GM19328 (cell line): ENCODE measurements around the gene CUBN.

Source experiments
- ATAC-seq: cut with Tn5 transposase; IDR thresholded peaks from one replicate; pipeline ENCODE4 v1.9.1; 2021; ENCODE audit warnings: mild to moderate bottlenecking, moderate library complexity; ENCODE audit not compliant: unreplicated experiment

CUBN gene

DNA sequence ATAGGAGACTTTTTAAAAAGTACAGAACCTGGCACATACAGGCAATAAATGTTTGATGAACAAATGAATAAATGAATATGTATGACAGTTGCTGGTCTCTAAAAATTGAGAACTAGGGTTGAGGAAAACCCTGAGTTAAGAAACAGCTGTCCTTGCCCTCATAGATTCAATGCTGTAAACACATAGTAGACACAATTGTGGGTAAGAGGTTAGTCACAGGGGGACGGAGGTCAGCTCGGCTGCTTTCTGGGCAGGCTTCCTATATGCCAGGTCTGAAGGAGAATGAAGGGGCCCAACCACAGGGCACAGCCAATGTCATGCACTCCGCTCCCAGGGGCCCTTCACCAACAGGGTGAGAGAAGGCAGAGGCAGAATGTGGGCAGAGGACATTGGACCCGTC lies 169.1 kb downstream of the CUBN start:
- no peak for ATAC-seq

DNA sequence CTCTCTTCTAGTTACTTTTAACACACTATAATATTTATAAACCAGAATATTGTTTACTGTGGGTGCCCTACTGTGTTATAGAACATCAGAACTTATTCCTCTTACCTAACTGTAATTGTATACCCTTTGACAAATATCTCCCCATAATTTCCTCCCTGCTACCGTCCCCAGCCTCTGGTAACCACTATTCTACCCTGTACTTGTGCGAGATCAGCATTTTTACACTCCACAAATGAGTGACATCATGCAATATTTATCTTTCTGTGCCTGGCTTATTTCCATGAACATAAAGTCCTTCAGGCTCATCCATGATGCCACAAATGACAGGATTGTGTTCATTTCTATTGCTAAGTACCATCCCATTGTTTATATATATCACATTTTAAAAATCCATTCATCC lies 172.6 kb downstream of the CUBN start:
- no peak for ATAC-seq

DNA sequence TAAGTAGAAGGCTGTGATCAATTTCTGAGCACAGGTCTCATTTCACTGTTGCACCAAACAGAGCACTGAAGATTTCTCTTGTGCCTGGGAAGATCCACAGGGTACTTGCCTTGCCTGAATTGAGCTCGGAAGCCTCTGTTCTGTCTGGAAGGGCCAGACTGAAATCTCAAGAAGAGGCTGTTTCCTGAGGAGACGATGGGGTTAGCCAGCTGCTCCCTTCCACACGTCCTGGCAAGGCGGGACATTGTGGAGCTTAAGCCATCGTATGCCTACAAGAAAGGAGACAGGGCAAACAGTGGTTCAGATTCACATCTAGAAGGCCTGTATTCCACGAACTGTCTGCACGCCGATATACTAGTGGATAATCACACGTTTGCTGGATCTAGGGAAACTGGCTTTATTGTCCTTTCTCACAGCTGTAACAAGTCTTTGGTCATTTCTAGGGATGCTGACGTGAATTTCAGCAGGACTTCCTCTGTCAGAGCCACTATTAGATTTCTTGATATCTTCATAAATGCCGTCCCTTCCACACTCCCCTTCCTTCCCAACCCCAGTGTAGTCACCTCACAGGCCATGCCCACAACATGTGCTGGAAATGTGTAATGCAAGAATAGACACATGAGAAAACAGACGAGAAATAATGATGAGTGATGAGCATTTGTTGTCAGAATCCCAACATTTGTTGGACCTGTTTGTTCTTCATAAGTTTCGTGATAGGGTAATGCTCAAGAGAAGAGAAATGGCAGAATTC lies 175.2 kb downstream of the CUBN start:
- no peak for ATAC-seq

DNA sequence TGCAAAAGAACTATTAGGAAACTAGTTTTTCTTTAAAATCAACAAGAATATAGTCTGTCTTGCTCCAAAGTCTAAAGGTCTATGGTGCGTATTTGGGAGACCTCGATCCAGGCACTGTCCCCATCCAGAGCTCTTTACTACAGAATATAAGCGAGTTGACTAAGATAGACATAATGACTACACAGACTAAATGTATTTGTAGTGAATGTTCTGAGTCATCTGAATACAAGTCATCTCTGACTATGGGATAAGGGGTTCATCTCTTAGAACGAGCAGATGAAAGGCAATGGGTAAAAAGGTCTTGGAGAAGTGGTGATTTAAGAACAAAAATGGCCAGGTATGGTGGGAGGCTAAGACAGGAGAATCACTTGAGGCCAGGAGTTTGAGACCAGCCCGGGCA lies 176.3 kb downstream of the CUBN start:
- ATAC-seq: no peak

DNA sequence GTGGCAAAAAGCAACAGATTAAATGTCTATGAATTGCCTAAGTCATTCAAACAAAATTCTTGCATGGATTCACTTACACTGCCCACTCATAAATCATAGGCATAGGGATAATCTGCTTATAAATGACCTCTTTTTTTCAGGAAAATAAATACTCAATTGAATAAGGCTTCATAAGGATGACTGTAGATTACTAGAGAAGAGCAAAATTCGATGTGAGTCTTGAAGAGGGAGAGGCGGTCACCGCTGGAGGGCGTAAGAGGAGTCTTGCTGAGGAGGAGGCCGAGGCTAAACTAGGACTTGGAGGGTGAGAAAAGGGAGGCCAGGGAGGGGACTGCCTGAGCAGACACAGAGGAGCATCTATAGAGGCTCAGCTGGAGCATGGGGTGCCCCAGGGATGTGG lies 177.0 kb downstream of the CUBN start:
- no peak for ATAC-seq

DNA sequence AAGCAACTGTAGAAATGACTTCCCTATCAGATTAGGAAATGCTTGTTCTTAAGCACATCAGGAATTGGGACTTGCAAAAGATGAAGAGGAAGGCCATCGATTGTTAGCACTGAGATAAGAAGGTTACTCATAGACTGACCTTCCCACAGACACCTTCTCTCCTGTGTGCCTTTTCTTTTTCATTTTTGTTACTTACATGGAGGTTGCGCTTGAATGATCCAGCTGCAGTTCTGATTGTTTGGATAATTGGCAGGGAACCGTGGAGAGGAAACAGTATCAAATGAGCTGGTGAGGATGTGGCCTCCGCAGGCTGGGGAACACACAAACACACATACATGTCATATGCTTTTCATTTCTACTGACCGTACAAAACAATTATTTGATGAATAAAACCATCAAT lies 177.5 kb downstream of the CUBN start:
- ATAC-seq: no peak

DNA sequence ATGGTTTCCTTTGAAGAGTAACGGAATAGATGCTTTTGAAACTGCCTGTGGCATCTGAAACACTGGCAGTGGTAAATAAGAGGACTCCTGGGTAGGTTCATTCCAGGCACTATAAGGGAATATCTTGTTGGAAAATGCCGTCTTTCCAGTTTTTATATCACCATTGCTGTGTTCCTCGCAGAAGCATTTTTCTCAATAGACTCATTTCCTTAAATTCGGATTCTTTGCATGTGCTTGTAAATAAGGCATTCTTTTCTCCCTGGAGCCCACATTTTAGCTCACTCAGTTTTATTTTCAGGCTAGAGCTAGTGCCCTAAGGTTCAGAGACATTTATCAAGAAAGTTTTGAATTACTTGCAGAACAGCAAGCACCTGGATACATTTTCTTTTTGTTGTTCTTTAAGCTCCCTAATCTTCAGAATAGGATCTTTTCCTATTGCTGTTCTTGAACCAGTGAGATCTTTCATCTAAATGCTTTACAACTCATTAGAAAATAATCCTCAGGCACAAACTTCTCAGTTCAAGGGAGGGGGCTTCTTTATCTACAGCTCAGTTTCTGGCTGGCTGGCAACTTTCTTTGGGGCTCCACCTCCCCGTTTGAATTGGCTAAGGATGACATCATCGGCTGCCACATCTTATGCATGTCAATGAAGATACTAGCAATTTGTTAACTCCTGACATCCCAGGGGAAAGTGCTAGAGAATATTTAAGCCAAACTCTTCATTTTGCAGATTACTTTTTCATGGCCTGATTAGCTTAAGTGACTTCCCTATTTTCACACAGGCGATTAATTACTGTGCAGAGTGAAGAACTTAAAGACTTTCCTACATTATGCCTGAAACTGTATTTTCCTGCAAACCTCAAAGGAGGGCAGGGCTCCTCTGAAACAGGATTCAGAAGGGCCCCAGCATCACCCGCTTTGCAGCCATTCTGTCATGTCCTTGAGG lies 178.7 kb downstream of the CUBN start:
- ATAC-seq: no peak

DNA sequence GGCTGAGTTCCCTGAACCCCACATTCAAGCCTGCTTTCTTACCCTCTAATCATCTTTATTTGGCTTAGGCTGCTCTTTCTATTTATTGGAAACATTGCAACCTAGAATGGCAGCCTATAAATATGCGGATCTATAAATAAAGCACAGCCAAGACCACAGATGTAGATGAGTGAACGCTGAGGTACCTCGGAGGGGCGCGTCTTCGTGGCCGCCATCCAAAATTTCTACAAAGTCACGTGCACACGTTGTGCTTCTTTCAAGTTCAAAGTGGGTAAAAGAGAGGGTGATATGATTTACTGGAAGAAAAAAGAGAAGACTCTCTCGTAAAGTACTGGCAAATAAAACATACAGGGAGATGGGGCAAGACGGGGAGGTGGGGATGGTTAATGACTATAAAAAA lies 179.8 kb downstream of the CUBN start:
- ATAC-seq: no peak

DNA sequence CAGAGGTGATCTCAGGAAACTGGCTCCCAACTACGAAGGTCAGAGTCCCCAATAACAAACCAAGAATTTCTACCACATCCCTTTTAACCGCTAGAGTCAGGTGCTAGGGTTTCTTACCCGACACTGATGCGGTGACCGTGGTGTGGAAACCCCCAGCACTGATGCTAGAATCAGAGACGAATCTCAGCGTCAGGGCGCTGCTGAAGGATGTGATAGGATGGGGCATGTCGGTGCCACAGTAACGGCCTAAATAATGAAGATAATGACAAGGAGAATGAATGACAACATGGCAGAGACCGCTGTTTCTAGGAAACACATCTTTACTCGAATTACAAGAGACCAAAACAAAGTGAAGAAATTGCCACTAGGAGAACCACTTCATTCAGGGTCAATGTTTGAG lies 181.2 kb downstream of the CUBN start:
- ATAC-seq: no peak

DNA sequence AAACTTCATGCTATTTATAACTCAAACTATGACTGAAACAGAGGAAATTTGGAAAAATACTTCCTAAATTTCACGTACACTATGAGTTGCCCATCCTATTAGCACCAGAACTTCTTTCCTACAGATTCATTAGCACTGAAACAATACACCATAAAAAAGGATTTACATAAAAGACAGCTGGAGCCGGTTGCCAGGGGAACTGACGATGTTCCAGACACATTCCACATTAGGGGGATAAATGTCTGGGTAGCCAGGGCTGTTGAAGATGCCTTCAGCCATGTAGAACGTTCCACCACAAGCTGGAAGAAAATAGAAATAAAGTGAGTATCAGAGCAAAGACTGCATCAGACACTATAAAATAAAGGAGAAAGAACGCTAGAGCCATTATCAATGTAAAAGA lies 182.5 kb downstream of the CUBN start:
- ATAC-seq: no peak

DNA sequence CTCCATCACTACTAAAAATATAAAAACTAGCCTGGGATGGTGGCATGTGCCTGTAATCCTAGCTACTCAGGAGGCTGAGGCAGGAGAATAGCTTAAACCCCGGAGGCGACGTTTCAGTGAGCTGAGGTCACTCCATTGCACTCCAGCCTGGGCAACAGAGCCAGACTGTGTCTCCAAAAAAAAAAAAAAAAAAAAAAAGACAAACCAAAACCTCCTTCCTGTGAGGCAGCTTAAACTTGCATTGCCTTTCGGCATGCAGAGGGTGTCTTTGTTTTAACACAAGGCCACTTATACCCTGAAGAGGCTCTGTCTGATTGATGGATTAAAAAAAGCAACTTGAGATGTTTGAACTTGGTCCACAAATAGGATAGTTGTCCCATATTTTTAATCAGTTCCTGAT lies 184.0 kb downstream of the CUBN start:
- ATAC-seq: no peak

DNA sequence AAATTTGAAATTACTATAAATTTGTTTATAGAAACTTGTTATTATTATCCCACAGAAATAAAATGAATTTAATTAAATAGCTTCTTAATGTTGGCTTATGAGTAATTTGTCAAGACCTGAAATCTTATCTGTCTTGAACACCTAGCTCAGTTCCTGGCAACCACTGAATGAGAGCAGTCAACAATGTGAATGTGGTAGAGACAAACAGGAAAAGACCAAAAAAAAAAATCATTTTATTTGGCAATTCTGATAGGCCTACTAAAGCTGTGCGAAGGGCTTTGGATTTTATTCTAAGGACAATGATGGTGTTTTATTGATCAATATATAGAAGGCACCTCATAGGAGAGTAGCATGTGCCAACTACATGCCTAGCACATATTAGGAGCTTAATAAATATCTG lies 184.6 kb downstream of the CUBN start:
- no peak for ATAC-seq

DNA sequence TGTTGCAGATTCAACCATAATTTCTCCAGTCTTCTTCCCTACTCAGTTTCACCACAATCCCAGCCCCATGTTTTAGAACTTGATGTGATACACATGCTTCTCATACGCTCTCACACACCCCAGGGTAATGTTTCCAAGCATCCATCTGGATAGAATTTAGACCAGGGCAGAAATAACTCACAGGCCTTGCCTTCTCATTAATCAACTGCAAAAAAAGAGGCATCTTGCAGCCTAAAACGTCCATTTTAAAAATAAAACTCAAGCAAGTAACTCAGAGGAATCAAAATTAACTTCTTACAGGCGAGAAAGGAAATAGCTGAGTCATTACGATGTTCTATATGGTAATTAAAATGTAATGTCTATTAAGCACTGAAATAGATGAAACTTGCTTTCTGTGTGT lies 185.2 kb downstream of the CUBN start:
- ATAC-seq: no peak

DNA sequence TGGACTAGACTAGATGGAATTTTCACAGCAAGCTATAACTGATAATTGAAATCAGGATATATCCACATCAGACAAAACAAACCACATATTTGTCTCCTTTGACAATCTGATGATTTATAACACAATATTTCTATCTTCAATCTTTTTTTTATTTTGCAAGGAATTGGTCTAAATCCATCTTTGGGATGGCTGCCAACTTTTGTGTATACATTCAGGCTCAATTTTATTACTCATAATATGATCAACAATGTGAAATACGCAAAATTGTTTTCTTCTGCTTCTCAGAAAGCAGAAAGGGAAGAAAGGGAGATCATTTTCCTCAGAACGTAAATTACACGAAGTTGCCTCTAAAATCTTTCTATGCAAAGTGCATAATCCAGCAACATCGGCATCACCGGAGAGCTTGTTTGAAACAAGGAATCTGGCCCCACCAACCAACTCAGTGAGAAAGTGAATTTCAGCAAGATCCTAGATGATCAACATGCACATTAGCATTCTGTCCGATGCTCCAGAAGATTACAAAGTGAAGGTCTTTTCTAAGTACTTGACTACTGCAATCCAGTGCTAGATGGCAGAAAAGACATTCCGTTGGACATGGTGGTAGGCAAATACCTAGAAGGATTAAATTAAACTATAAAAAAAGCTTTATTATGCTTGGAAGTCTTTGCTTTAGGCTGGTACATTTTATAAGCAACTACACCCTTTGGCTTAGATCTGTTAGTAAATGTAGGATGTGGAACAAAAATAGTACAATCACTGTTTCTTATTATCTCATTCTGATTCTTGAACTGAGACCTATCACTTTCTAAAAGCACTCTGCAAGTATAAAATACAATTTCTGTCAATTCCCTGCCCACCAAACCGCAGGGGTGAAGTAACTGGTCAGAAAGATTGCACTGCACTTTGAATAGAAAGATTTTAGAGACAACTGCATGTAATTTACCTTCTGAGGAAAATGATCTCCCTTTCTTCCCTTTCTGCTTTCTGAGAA lies 186.0 kb downstream of the CUBN start:
- no peak for ATAC-seq

DNA sequence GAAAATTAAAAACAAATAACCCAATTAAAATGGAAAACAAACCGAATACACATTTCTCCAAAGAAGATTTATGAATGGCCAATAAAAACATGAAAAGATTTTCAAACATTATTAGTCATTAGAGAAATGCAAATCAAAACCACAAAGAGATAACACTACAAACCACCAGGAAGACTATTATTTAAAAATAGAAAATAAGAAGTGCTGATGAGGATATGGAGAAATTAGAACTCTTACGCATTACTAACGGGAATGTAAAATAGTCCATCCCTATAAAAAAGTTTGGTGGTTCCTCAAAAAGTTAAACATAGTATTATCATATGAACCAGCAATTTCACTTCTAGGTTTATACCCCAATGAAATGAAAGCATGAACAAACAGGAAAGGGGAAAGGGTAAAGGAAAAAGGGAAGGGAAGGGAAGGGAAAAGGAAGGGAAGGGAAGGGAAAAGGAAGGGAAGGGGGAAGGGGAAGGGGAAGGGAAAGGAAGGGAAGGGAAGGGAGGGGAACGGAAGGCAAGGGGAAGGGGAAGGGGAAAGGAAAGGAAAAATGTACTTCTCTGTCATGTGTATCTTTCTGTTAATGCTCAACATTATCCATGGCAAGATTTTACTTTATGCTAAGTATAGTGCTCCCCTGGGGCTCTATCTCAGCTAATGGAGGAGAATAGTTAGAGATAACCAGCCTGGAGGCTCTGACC lies 187.1 kb downstream of the CUBN start:
- no peak for ATAC-seq

DNA sequence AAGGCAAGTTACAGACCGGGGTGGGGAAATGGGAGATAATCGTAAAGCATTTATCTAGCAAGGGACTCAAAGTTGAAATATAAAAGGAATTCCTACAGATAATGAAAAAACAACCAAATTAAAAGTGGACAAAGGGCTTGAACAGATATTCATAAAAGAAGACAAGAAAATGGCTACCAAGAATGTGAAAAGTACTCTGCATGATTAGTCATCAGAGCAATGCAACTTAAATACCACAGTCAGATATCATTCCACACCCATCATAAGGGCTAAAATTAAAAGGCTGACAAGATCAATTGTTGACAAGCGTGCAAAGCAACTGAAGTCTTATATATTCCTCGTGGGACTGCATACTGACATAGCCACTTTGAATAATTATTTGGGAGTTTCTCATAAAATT lies 187.7 kb downstream of the CUBN start:
- ATAC-seq: no peak

DNA sequence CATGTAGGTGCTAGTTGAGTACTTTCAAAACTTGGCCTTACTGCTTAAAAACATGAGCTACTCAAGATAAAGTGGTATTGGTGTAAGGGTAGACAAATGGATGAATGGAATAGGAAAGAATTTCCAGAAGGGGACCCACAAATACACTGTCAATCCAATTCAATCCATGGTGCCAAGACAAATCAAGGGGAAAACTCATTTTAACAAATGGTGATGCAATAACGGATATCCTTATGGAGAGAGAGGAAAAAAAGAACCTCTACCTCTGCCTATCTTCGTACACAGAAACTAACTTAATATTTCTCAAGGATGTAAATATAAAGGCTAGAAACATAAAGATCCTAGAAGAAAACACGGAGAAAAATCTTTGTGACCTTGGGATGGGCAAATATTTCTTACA lies 188.5 kb downstream of the CUBN start:
- no peak for ATAC-seq

DNA sequence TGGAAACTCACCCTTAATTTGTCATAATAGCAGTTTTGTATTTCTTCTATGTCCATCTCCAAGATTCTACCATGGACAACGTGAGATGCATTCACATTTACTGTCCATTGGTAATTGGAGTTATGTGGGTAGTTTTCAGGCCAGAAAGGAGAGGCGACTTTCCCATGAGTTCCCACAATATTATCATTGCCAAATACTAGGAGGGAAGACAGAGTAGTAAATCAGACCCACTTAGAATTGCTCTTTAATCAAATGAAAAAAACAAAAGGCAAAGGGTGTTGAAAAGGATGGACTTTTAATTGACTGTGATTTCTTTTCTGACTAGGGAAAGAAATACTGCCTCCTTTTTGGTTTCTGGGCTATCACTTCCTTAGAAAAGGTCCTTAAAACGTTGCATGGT lies 190.7 kb downstream of the CUBN start:
- ATAC-seq: no peak

DNA sequence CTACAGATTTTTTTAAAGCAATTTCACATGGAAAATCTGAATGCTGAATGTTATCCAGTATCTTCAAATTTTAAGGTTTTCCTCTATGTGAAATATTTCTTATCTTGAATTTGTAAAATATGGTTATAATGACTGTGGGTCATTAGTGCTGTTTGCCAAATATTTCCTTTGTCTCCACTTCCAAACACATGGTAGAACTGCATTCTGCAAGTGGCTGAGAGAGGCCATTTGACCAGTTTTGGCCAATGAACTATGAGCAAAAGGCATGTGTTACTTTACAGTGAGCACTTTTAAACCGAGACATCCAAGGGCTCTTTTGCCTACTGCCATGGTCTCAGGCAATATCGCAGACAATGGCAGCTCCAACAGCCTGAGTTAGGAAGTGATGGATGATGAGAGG lies 195.2 kb downstream of the CUBN start:
- ATAC-seq: no peak

DNA sequence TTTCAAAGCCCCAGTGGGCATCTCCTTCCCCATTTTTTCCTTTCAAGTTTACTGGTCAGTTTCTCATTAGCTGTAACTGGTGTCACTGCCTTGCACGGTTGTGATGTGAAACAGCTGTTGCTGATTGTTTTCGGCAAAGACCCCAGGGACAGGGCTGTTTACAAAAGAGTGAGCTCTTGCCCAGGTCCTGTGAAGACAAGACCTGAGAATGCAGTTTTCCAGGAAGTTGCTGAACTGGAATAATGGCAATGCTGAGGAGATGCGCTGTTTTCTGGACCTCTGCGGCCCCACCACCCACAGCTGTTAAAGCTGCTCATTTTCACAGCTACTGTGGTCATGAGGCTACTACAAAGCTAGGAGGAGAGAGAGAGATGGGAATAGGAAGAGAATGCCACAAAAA lies 195.8 kb downstream of the CUBN start:
- no peak for ATAC-seq

DNA sequence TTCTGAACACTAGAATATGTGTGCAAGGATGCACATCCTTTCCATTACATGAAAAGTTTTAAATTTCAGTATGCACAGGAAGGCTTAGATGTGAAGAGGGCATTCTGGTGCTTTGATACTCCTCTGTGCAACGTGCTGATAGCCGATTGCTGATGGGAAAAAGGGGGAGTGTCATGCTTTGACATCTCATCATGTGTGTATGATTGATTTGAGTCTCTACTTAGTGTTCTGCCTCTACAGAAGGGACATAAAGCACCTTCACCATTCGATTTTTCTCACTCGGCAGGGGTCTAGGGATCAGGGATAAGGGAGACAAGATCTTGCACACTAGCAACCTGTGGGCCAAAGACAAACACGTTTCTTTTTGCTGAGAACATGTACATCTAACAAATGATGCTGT lies 197.7 kb downstream of the CUBN start:
- ATAC-seq: no peak
